Measurements from ENCODE around the gene LRRK1. TPM values are rescaled to one million over a fixed set of nuclear protein-coding genes. Genes with fewer than 3 reads are reported as not detected.

LRRK1 gene, protein sequence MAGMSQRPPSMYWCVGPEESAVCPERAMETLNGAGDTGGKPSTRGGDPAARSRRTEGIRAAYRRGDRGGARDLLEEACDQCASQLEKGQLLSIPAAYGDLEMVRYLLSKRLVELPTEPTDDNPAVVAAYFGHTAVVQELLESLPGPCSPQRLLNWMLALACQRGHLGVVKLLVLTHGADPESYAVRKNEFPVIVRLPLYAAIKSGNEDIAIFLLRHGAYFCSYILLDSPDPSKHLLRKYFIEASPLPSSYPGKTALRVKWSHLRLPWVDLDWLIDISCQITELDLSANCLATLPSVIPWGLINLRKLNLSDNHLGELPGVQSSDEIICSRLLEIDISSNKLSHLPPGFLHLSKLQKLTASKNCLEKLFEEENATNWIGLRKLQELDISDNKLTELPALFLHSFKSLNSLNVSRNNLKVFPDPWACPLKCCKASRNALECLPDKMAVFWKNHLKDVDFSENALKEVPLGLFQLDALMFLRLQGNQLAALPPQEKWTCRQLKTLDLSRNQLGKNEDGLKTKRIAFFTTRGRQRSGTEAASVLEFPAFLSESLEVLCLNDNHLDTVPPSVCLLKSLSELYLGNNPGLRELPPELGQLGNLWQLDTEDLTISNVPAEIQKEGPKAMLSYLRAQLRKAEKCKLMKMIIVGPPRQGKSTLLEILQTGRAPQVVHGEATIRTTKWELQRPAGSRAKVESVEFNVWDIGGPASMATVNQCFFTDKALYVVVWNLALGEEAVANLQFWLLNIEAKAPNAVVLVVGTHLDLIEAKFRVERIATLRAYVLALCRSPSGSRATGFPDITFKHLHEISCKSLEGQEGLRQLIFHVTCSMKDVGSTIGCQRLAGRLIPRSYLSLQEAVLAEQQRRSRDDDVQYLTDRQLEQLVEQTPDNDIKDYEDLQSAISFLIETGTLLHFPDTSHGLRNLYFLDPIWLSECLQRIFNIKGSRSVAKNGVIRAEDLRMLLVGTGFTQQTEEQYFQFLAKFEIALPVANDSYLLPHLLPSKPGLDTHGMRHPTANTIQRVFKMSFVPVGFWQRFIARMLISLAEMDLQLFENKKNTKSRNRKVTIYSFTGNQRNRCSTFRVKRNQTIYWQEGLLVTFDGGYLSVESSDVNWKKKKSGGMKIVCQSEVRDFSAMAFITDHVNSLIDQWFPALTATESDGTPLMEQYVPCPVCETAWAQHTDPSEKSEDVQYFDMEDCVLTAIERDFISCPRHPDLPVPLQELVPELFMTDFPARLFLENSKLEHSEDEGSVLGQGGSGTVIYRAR (N-terminal part only)
- 1 to 10 TPM; 3.8 to 9.4 (median 5.9) TPM for polyA plus RNA-seq
- long read RNA-seq, donor 1: 0 reads
- long read RNA-seq, donor 2, partial matches to known transcripts: 0 of 1 reads
- long read RNA-seq, donor 2, other reads (novel, unspliced or antisense): 0 of 1 reads
- long read RNA-seq, donor 3: 0 reads
- long read RNA-seq, donor 4: 0 reads
- long read RNA-seq, donor 5: 0 reads
- long read RNA-seq, donor 6: 0 reads
- long read RNA-seq, donor 7: 0 reads
- long read RNA-seq, donor 8: 0 reads
- long read RNA-seq, donor 9: 0 reads
- long read RNA-seq, donor 10, partial matches to known transcripts: 0 of 1 reads
- long read RNA-seq, donor 10, other reads (novel, unspliced or antisense): 0 of 1 reads

- Histone ChIP-seq H3K4me3 (ENCODE audit: low read depth in 1 of 3, low read length in 3 of 3) (peak within 1 kb of the TSS; percentile 43 to 84 (median 73)), H3K4me1 (ENCODE audit: control insufficient read depth in 3 of 3, insufficient read depth in 2 of 3, low read depth in 1 of 3, low read length in 2 of 3) (peaks cover 0 to 6% (median 0%) of the 10 kb centered on the region in 3 donors), H3K9me3 (ENCODE audit: control insufficient read depth in 2 of 2, insufficient read depth in 1 of 2, low read depth in 1 of 2, low read length in 1 of 2) (no peaks in the 10 kb centered on the region), H3K27ac (ENCODE audit: low read depth in 1 of 3, low read length in 2 of 3) (peak within 1 kb of the TSS; percentile 4 to 88 (median 50)), H3K27me3 (ENCODE audit: control insufficient read depth in 3 of 3, insufficient read depth in 3 of 3, low read length in 3 of 3) (peaks cover 0 to 31% (median 0%) of the 10 kb centered on the region in 3 donors), H3K36me3 (ENCODE audit: control insufficient read depth in 3 of 3, insufficient read depth in 2 of 3, low read depth in 1 of 3, low read length in 3 of 3) (peaks cover 0 to 2% (median 0%) of the 10 kb centered on the region in 3 donors)
- no peak for FAIRE-seq
- peak; percentile 45 to 70 for DNase-seq
- WGBS, 3 donors: 0 to 1% (median 1%) methylated on average over 57 to 87 of the region's 87 CpGs
Measured at GRCh38 chr15:100918690-100919480, at the start of gene LRRK1. TSS of gene LRRK1 (plus strand) at chr15:100919357. CDS start at chr15:100924633, 5,276 bp downstream.

DNA sequence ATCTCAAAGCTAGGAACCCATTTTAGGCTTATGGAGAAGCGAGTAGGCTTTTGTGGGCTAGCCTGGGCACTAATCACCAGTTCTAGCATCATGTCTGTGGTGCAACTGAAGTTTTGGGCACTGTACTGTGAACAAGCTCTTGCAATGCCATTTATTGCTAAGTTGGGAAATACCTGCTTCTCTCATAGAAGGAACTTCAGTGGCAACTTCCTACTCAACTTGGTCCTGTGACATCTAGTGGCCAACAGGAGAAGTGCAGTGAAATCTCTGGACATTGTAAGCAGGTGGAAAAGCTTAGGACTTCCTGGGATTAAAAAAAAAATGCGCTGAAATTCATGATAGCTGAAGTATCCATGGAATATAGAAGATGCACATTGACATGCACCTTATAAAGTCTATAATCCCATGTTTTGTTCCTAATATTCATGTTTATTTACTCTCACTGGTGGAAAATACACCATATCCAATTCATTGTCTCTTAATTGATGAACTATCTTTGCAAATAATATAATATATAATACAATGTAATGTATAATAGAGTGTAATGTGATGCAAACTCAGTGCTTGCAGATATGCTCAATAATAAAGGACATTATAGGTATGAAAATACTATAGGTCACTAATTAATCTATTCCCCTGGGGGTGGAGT, 46.0 kb upstream of the LRRK1 start:
- WGBS, 3 donors: 35 to 39% (median 38%) methylated on average over 2 of the region's 2 CpGs
- Histone ChIP-seq H3K4me3 (ENCODE audit: low read depth in 1 of 3, low read length in 3 of 3) (no peak overlapping the region), H3K27me3 (ENCODE audit: control insufficient read depth in 3 of 3, insufficient read depth in 3 of 3, low read length in 3 of 3) (peaks cover 0 to 19% (median 2%) of the 10 kb centered on the region in 3 donors), H3K36me3 (ENCODE audit: control insufficient read depth in 3 of 3, insufficient read depth in 2 of 3, low read depth in 1 of 3, low read length in 3 of 3) (no peaks in the 10 kb centered on the region), H3K9me3 (ENCODE audit: control insufficient read depth in 2 of 2, insufficient read depth in 1 of 2, low read depth in 1 of 2, low read length in 1 of 2) (peaks cover 0 to 7% of the 10 kb centered on the region in 2 donors), H3K4me1 (ENCODE audit: control insufficient read depth in 3 of 3, insufficient read depth in 2 of 3, low read depth in 1 of 3, low read length in 2 of 3) (no peaks in the 10 kb centered on the region), H3K27ac (ENCODE audit: low read depth in 1 of 3, low read length in 2 of 3) (no peak overlapping the region)
- DNase-seq: peak; percentile 81 to 83
- no peak for FAIRE-seq

- FAIRE-seq (no peak), DNase-seq (no peak)
- Histone ChIP-seq H3K4me1 (ENCODE audit: control insufficient read depth in 3 of 3, insufficient read depth in 2 of 3, low read depth in 1 of 3, low read length in 2 of 3) (no peaks in the 10 kb centered on the region), H3K9me3 (ENCODE audit: control insufficient read depth in 2 of 2, insufficient read depth in 1 of 2, low read depth in 1 of 2, low read length in 1 of 2) (no peaks in the 10 kb centered on the region), H3K36me3 (ENCODE audit: control insufficient read depth in 3 of 3, insufficient read depth in 2 of 3, low read depth in 1 of 3, low read length in 3 of 3) (no peaks in the 10 kb centered on the region), H3K27ac (ENCODE audit: low read depth in 1 of 3, low read length in 2 of 3) (no peak overlapping the region), H3K27me3 (ENCODE audit: control insufficient read depth in 3 of 3, insufficient read depth in 3 of 3, low read length in 3 of 3) (peaks cover 8 to 31% (median 10%) of the 10 kb centered on the region in 3 donors), H3K4me3 (ENCODE audit: low read depth in 1 of 3, low read length in 3 of 3) (no peak overlapping the region)
- 76 to 88% (median 80%) methylated on average over 2 of the region's 2 CpGs for WGBS, 3 donors
Measured at GRCh38 chr15:100875495-100875894, 43.7 kb upstream of the LRRK1 start.

DNA sequence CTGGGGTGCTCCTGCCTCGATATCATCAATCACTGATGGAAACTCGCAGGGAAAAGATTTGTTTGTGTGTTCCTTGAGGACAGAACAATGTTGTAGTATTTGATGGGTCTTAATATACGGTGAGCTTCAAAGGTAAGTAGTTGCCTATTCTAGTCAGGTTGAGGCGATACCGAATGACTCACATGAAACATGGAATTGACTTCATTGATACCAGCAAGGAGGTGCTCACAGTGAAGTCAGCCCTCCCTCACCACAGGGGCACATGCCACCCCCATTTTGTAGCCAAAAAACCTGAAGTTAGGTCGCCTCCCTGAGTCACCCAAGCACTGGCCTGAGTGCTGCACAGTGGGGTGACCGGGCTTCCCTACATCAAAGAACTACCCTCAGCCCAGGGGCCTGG, 43.2 kb upstream of the LRRK1 start:
- Histone ChIP-seq H3K27me3 (ENCODE audit: control insufficient read depth in 3 of 3, insufficient read depth in 3 of 3, low read length in 3 of 3) (peaks cover 8 to 36% (median 13%) of the 10 kb centered on the region in 3 donors), H3K9me3 (ENCODE audit: control insufficient read depth in 2 of 2, insufficient read depth in 1 of 2, low read depth in 1 of 2, low read length in 1 of 2) (no peaks in the 10 kb centered on the region), H3K4me3 (ENCODE audit: low read depth in 1 of 3, low read length in 3 of 3) (no peak overlapping the region), H3K27ac (ENCODE audit: low read depth in 1 of 3, low read length in 2 of 3) (no peak overlapping the region), H3K36me3 (ENCODE audit: control insufficient read depth in 3 of 3, insufficient read depth in 2 of 3, low read depth in 1 of 3, low read length in 3 of 3) (no peaks in the 10 kb centered on the region), H3K4me1 (ENCODE audit: control insufficient read depth in 3 of 3, insufficient read depth in 2 of 3, low read depth in 1 of 3, low read length in 2 of 3) (no peaks in the 10 kb centered on the region)
- 73 to 91% (median 84%) methylated on average over 7 of the region's 7 CpGs for WGBS, 3 donors
- no peak for DNase-seq
- FAIRE-seq: no peak

GRCh38 chr15:100877551-100877950, 41.6 kb upstream of the LRRK1 start:
- no peaks in the 10 kb centered on the region for H3K9me3 ChIP-seq (ENCODE audit: control insufficient read depth in 2 of 2, insufficient read depth in 1 of 2, low read depth in 1 of 2, low read length in 1 of 2)
- WGBS, 3 donors: 56 to 77% (median 67%) methylated on average over 10 of the region's 10 CpGs
- FAIRE-seq: no peak

DNA sequence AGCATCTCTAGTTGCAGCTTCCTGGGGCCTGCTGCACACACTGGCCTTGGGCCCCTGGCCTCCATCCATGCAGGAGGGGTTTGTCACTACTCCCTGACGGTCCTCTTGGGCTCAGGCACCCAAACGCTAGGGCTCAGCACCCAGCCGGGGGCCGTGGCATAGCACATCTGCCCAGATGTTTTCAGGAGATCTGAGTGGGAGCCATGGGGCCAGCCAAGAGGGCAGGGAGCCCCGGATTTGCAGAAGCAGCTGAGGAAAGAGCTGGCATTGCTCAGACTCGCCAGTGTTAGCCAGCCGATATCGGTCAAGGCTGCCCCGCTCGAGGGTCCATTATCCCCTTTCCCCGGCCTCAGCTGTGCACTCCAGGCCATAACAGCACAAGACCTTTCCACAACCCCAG, 41.0 kb upstream of the LRRK1 start:
- FAIRE-seq (no peak), DNase-seq (no peak)
- peaks cover 0 to 3% (median 0%) of the 10 kb centered on the region in 3 donors for H3K36me3 ChIP-seq (ENCODE audit: control insufficient read depth in 3 of 3, insufficient read depth in 2 of 3, low read depth in 1 of 3, low read length in 3 of 3)
- no peak overlapping the region for H3K27ac ChIP-seq (ENCODE audit: low read depth in 1 of 3, low read length in 2 of 3)
- 71 to 76% (median 75%) methylated on average over 11 of the region's 11 CpGs for WGBS, 3 donors
- H3K4me1 ChIP-seq (ENCODE audit: control insufficient read depth in 3 of 3, insufficient read depth in 2 of 3, low read depth in 1 of 3, low read length in 2 of 3): no peaks in the 10 kb centered on the region
- no peaks in the 10 kb centered on the region for H3K9me3 ChIP-seq (ENCODE audit: control insufficient read depth in 2 of 2, insufficient read depth in 1 of 2, low read depth in 1 of 2, low read length in 1 of 2)
- peaks cover 10 to 46% (median 17%) of the 10 kb centered on the region in 3 donors for H3K27me3 ChIP-seq (ENCODE audit: control insufficient read depth in 3 of 3, insufficient read depth in 3 of 3, low read length in 3 of 3)
- no peak overlapping the region for H3K4me3 ChIP-seq (ENCODE audit: low read depth in 1 of 3, low read length in 3 of 3)

More at GRCh38 chr15:100877551-100877950, 41.6 kb upstream of the LRRK1 start:
- H3K36me3 ChIP-seq (ENCODE audit: control insufficient read depth in 3 of 3, insufficient read depth in 2 of 3, low read depth in 1 of 3, low read length in 3 of 3): peaks cover 0 to 3% (median 0%) of the 10 kb centered on the region in 3 donors
- no peak overlapping the region for H3K27ac ChIP-seq (ENCODE audit: low read depth in 1 of 3, low read length in 2 of 3)
- DNase-seq: no peak
- peaks cover 10 to 46% (median 17%) of the 10 kb centered on the region in 3 donors for H3K27me3 ChIP-seq (ENCODE audit: control insufficient read depth in 3 of 3, insufficient read depth in 3 of 3, low read length in 3 of 3)
- H3K4me3 ChIP-seq (ENCODE audit: low read depth in 1 of 3, low read length in 3 of 3): no peak overlapping the region
- no peaks in the 10 kb centered on the region for H3K4me1 ChIP-seq (ENCODE audit: control insufficient read depth in 3 of 3, insufficient read depth in 2 of 3, low read depth in 1 of 3, low read length in 2 of 3)

GRCh38 chr15:100878648-100879047, 40.5 kb upstream of the LRRK1 start:
- Histone ChIP-seq H3K36me3 (ENCODE audit: control insufficient read depth in 3 of 3, insufficient read depth in 2 of 3, low read depth in 1 of 3, low read length in 3 of 3) (peaks cover 0 to 3% (median 0%) of the 10 kb centered on the region in 3 donors), H3K9me3 (ENCODE audit: control insufficient read depth in 2 of 2, insufficient read depth in 1 of 2, low read depth in 1 of 2, low read length in 1 of 2) (no peaks in the 10 kb centered on the region), H3K27ac (ENCODE audit: low read depth in 1 of 3, low read length in 2 of 3) (no peak overlapping the region), H3K4me1 (ENCODE audit: control insufficient read depth in 3 of 3, insufficient read depth in 2 of 3, low read depth in 1 of 3, low read length in 2 of 3) (no peaks in the 10 kb centered on the region), H3K4me3 (ENCODE audit: low read depth in 1 of 3, low read length in 3 of 3) (peak overlapping the region in 1 of 3 donors; percentile 49), H3K27me3 (ENCODE audit: control insufficient read depth in 3 of 3, insufficient read depth in 3 of 3, low read length in 3 of 3) (peaks cover 10 to 50% (median 17%) of the 10 kb centered on the region in 3 donors)
- DNase-seq (no peak), FAIRE-seq (no peak)
- WGBS, 3 donors: 14 to 30% (median 20%) methylated on average over 12 of the region's 12 CpGs
